HG03066 (cell line): ENCODE results near the gene SNRPB.

Experiments used
- ATAC-seq: cut with Tn5 transposase; IDR thresholded peaks from one replicate; pipeline ENCODE4 v1.9.1; 2021; ENCODE audit warnings: low read depth; ENCODE audit not compliant: unreplicated experiment

Gene SNRPB

GRCh38 chr20:2430538-2430937 lies 40.1 kb downstream of the SNRPB start:
- ATAC-seq = no peak

- ATAC-seq = no peak
Observed at GRCh38 chr20:2429051-2429450, 41.5 kb downstream of the SNRPB start.

GRCh38 chr20:2421247-2421646 lies 49.3 kb downstream of the SNRPB start:
- no peak for ATAC-seq

DNA sequence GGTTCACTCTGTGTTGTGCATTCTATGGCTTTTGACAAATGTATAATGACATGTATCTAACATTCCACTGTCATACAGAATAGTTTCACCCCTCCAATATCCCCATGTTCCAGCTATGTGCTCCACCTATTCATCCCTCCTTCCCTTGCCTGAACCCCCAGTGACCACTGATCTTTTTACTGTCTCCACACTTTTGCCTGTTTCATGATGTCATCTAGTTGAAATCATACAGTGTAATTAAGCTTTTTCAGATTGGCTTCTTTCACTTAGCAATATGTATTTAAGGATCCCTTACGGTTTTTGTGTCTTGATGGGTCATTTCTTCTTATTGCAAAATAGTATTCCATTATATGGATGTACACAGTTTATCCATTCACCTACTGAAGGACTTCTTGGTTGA lies 50.1 kb downstream of the SNRPB start:
- ATAC-seq = no peak

DNA sequence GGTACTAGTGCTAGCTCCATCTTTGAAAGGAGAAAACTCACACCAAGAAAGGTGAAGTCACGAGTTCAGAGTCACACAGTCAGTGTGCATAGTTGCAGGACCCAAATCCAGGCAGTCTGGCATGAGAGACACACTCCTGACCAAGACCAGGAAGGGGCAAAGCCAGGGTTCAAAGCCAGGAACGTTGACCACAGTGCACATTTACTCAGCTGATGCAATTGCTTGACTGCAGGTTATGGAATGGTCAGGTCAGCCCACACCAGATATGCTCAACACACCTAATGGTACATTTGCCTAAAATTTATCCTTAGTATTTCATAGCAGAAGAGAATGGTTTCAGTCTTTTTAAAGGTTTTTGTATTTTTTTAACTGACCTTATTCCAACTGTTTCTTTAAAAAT lies 52.2 kb downstream of the SNRPB start:
- ATAC-seq = no peak

DNA sequence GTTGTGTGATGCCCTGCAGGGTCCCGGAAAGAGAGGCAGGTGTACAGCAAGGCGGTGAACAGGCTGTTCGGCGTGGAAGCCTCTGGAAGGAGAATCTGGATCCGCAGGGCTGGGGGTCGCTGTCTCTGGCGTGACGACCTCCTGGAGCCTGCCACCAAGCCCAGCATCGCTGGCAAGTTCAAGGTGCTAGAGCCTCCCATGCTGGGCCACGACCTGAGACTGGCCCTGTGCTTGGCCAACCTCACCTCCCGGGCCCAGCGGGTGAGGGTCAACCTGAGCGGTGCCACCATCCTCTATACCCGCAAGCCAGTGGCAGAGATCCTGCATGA lies 53.4 kb downstream of the SNRPB start:
- no peak for ATAC-seq

GRCh38 chr20:2416541-2417212 lies 53.9 kb downstream of the SNRPB start:
- no peak for ATAC-seq
